Psoas muscle (tissue), 8 donors: ENCODE measurements around the gene PCDHGA5. TPM values are rescaled to one million over a fixed set of nuclear protein-coding genes. Genes with fewer than 3 reads are reported as not detected.
"Not testable (repeated sequence)": the region's sequence is repeated elsewhere in the genome, so short reads cannot be mapped to it uniquely, and the experiment has no call there.

Source experiments
- ATAC-seq, 4 donors: fragments of 200-7000 bp; cut with Tn5 transposase; one replicate each; pipeline ENCODE4 v1.9.1; 2020; ENCODE audit warnings: moderate library complexity in 3 of 4, mild to moderate bottlenecking in 2 of 4
- DNase-seq, 2 donors: peaks; one replicate each; pipeline ENCODE4 v3.0.0-alpha.2; 2020
- H3K27ac ChIP-seq: fragments of 200-600 bp; one replicate; pipeline ENCODE4 v1.8.0; 2022
- H3K27me3 ChIP-seq, 3 donors: fragments of 200-600 bp in 1 of 3; one replicate each; pipeline versions ENCODE4 v1.6.1 to v1.8.0; 2013 to 2022; ENCODE audit warnings: low read length in 2 of 3, mild to moderate bottlenecking in 2 of 3, moderate library complexity in 1 of 3; ENCODE audit not compliant: insufficient read depth in 3 of 3
- H3K36me3 ChIP-seq, 2 donors: fragments of 200-600 bp in 1 of 2; one replicate each; pipeline versions ENCODE4 v1.6.1 to v1.8.0; 2013 to 2022; ENCODE audit warnings: low read depth in 1 of 2, mild to moderate bottlenecking in 1 of 2, moderate library complexity in 1 of 2; ENCODE audit not compliant: insufficient read depth in 1 of 2
- H3K4me1 ChIP-seq: fragments of 200-600 bp; one replicate; pipeline ENCODE4 v1.8.0; 2022
- H3K4me3 ChIP-seq: fragments of 200-600 bp; one replicate; pipeline ENCODE4 v1.8.0; 2022; ENCODE audit warnings: mild to moderate bottlenecking
- H3K9me3 ChIP-seq: fragments of 200-600 bp; one replicate; pipeline ENCODE4 v1.8.0; 2022
- WGBS, 3 donors: extraction: QIAGEN DNeasy Blood & Tissue Kit; methylation state at CpG; one replicate each; pipeline versions ENCODE4 v1.1.6 to v1.1.7; 2013; 5-methylcytosine and 5-hydroxymethylcytosine counted together
- intact Hi-C, 2 donors: fragments of 100-400 bp; cut with DNase I; formaldehyde crosslinking; loops; one replicate each; pipeline versions ENCODE4 v1.11.0 to v1.14.2; 2022
- polyA plus RNA-seq, 3 donors: library from polyadenylated mRNA; stranded (reverse); fragments of 200-250 nt; gene quantifications; one replicate each; pipeline ENCODE4 v1.2.3, GENCODE V29; 2013
- total RNA-seq, 4 donors: library from RNA; stranded (reverse); fragmentation: NEBNext Ultra II Directional in 2 of 4; extraction: Animal tissue kit (Norgen Biotek cat#: 25700) in 2 of 4; gene quantifications; one replicate each; pipeline versions ENCODE4 v1.2.1 to v1.2.4, GENCODE V29; 2021 to 2023
- TF ChIP-seq, protein P1 (sequence below): fragments of 200-600 bp; IDR thresholded peaks from one replicate; pipeline ENCODE4 v1.8.0; 2022; ENCODE audit warnings: antibody characterized with exemption
- donor health status: healthy with polysubstance abuse.
- donor health status: DM: no; HTN: no; CAD: no; lungs with moderate emphysema.
- donor health status: Bipolar disorder and iron deficiency.
- donor health status: healthy.
- donor health status: DM: yes; HTN: yes; CAD: no.
- donor health status: DM: no; HTN: no; CAD: no.
- donor health status: DM: no; HTN: no; CAD: no.
- donor health status: DM: yes; HTN: yes; CAD: no.

The PCDHGA5 gene
- total and polyA plus RNA-seq, 7 donors, result 0.07 to 2.0 (median 0.84) TPM

DNA sequence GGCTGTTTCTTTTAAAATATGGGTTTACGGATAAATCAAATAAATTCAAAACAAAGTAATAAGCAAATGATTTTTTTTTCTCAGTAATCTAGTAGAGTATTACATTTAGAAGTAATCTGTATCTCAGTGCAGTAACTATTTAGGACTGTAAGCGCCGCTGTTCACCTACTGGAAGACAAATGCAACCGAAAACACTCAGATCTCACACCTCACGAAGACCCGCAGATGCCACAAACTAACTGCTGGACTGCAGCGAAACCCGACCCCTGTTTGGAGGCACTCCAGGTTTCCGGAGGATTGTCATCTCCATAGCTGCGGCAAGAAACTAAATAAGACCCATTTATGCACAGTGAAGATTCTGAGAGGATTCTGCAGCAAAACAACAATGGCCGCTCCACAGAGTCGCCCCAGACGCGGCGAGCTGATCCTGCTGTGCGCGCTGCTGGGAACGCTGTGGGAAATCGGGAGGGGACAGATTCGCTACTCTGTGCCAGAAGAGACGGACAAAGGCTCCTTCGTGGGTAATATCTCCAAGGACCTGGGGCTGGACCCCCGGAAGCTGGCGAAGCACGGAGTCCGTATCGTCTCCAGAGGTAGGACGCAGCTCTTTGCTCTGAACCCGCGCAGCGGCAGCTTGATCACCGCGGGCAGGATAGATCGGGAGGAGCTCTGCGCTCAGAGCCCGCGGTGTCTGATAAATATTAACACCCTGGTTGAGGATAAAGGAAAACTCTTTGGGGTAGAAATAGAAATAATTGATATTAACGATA is 28.7 kb downstream of the PCDHGA5 start, which contains the start of gene PCDHGA8:
TSS of gene PCDHGA8 (plus strand) at position 205 of the 770 bp plus-strand sequence. CDS start at position 386, 181 bp downstream.
- ATAC-seq, result peak in 3 of 4 donors; percentile 28 to 48 (median 30)
- TF ChIP-seq, protein P1, sequence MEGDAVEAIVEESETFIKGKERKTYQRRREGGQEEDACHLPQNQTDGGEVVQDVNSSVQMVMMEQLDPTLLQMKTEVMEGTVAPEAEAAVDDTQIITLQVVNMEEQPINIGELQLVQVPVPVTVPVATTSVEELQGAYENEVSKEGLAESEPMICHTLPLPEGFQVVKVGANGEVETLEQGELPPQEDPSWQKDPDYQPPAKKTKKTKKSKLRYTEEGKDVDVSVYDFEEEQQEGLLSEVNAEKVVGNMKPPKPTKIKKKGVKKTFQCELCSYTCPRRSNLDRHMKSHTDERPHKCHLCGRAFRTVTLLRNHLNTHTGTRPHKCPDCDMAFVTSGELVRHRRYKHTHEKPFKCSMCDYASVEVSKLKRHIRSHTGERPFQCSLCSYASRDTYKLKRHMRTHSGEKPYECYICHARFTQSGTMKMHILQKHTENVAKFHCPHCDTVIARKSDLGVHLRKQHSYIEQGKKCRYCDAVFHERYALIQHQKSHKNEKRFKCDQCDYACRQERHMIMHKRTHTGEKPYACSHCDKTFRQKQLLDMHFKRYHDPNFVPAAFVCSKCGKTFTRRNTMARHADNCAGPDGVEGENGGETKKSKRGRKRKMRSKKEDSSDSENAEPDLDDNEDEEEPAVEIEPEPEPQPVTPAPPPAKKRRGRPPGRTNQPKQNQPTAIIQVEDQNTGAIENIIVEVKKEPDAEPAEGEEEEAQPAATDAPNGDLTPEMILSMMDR, result peak; percentile 35
- 33 to 37% (median 33%) methylated on average over 38 of the region's 38 CpGs for WGBS, 3 donors
- Histone ChIP-seq H3K27ac (no peak within 1 kb of the TSS), H3K4me1 (no peaks in the 10 kb centered on the region), H3K4me3 (no peak within 1 kb of the TSS), H3K9me3 (no peaks in the 10 kb centered on the region), H3K27me3 (peaks cover 0 to 37% (median 15%) of the 10 kb centered on the region in 3 donors), H3K36me3 (no peaks in the 10 kb centered on the region)
- intact Hi-C loops, result no loop called here
- no peak for DNase-seq

DNA sequence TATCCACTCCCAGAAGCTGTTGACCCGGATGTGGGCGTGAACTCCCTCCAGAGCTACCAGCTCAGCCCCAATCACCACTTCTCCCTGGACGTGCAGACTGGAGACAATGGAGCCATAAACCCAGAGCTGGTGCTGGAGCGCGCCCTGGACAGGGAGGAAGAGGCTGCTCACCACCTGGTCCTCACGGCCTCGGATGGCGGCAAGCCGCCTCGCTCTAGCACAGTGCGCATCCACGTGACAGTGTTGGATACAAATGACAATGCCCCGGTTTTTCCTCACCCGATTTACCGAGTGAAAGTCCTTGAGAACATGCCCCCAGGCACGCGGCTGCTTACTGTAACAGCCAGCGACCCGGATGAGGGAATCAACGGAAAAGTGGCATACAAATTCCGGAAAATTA is 29.3 kb downstream of the PCDHGA5 start:
- H3K27me3 ChIP-seq, result peaks cover 0 to 36% (median 15%) of the 10 kb centered on the region in 3 donors
- intact Hi-C loops, result no loop called here

DNA sequence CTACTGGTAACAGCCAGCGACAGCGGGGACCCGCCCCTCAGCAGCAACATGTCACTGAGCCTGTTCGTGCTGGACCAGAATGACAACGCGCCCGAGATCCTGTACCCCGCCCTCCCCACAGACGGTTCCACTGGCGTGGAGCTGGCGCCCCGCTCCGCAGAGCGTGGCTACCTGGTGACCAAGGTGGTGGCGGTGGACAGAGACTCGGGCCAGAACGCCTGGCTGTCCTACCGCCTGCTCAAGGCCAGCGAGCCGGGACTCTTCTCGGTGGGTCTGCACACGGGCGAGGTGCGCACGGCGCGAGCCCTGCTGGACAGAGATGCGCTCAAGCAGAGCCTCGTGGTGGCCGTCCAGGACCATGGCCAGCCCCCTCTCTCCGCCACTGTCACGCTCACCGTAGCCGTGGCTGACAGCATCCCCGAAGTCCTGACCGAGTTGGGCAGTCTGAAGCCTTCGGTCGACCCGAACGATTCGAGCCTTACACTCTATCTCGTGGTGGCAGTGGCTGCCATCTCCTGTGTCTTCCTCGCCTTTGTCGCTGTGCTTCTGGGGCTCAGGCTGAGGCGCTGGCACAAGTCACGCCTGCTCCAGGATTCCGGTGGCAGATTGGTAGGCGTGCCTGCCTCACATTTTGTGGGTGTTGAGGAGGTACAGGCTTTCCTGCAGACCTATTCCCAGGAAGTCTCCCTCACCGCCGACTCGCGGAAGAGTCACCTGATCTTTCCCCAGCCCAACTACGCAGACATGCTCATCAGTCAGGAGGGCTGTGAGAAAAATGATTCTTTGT is 30.6 kb downstream of the PCDHGA5 start:
- H3K36me3 ChIP-seq, intact Hi-C loops, H3K4me3 ChIP-seq, ATAC-seq, H3K4me1 ChIP-seq, DNase-seq, H3K27ac ChIP-seq, H3K9me3 ChIP-seq: not testable (repeated sequence)
- peaks cover 0 to 35% (median 14%) of the 10 kb centered on the region in 3 donors for H3K27me3 ChIP-seq
- 40 to 55% (median 41%) methylated on average over 33 to 42 of the region's 53 CpGs for WGBS, 3 donors

More for the DNA sequence above, 29.3 kb downstream of the PCDHGA5 start:
- H3K4me3 ChIP-seq, result no peak overlapping the region
- 40 to 51% (median 41%) methylated on average over 21 of the region's 21 CpGs for WGBS, 3 donors
- TF ChIP-seq, protein P1, result no peak
- no peak overlapping the region for H3K27ac ChIP-seq
- DNase-seq (no peak), ATAC-seq (no peak)
- H3K36me3 ChIP-seq, result no peaks in the 10 kb centered on the region
- no peaks in the 10 kb centered on the region for H3K9me3 ChIP-seq
- no peaks in the 10 kb centered on the region for H3K4me1 ChIP-seq

DNA sequence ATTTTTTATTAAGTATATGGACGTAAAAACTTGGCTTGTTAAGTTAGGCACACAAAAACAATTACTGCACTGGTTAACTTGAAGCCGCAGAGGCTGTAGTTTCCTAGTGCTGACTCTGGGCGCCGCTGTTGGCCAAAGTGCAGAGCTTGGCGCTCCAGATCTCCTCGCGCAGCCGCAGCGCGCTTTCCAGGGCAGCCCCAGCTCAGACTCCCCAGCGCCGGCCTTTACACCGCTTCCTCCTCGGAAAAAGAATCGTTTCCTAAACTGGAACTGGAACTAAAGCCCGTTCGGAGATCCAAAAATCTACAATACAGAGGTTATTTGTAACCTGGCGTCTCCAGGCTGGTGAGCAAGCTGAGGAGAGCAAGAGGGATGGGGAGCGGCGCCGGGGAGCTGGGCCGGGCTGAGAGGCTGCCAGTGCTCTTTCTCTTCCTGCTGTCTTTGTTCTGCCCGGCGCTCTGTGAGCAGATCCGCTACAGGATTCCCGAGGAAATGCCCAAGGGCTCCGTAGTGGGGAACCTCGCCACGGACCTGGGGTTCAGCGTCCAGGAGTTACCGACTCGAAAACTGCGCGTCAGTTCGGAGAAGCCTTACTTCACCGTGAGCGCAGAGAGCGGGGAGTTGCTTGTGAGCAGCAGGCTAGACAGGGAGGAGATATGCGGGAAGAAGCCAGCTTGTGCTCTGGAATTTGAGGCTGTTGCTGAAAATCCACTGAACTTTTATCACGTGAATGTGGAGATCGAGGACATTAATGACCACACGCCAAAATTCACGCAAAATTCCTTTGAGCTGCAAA is 34.0 kb downstream of the PCDHGA5 start, which contains the start of gene PCDHGB5:
TSS of gene PCDHGB5 (plus strand) at position 192 of the 796 bp plus-strand sequence. CDS start at position 373, 181 bp downstream.
- WGBS, 3 donors, result 7 to 9% (median 8%) methylated on average over 21 to 25 of the region's 43 CpGs
- peak; percentile 46 to 72 for DNase-seq
- peak; percentile 90 to 95 (median 93) for ATAC-seq
- intact Hi-C loops, H3K36me3 ChIP-seq, H3K9me3 ChIP-seq, H3K4me1 ChIP-seq: not testable (repeated sequence)
- peaks cover 0 to 48% (median 12%) of the 10 kb centered on the region in 3 donors for H3K27me3 ChIP-seq
- TF ChIP-seq, protein P1, result peak; percentile 71
- peak within 1 kb of the TSS; percentile 63 for H3K4me3 ChIP-seq
- peak within 1 kb of the TSS; percentile 51 for H3K27ac ChIP-seq
